Pancreas (tissue), 10 donors: Measurements from ENCODE around the gene SCN3B. TPM values are rescaled to one million over a fixed set of nuclear protein-coding genes. Genes with fewer than 3 reads are reported as not detected.

Experiments used
- ATAC-seq, 4 donors: fragments of 200-7000 bp; cut with Tn5 transposase; one replicate each; pipeline versions ENCODE4 v1.8.0 to v1.9.1; 2020; ENCODE audit warnings: mild to moderate bottlenecking in 4 of 4, moderate library complexity in 4 of 4
- DNase-seq, 6 donors: peaks; one replicate each; pipeline ENCODE4 v3.0.0-alpha.2; 2020
- FAIRE-seq: peaks from 2 replicates; lab custom pipeline; 2012; peaks lifted over from hg19 to GRCh38; lab: Jason Lieb, UNC
- H3K27ac ChIP-seq, 4 donors: fragments of 200-600 bp; sonication (generic); 1 replicate in 3 of 4; 2 replicates in 1 of 4; pipeline versions ENCODE4 v1.5.0 to v1.8.0; 2020
- H3K27me3 ChIP-seq, 4 donors: fragments of 200-600 bp; one replicate each; pipeline ENCODE4 v1.8.0; 2021
- H3K36me3 ChIP-seq, 3 donors: fragments of 200-600 bp; sonication (generic) in 1 of 3; one replicate each; pipeline versions ENCODE4 v1.5.0 to v1.8.0; 2020 to 2021
- H3K4me1 ChIP-seq, 3 donors: fragments of 200-600 bp; one replicate each; pipeline ENCODE4 v1.8.0; 2021
- H3K4me3 ChIP-seq, 4 donors: fragments of 200-600 bp; sonication (generic) in 2 of 4; one replicate each; pipeline versions ENCODE4 v1.5.0 to v1.8.0; 2020 to 2021
- H3K9me3 ChIP-seq, 4 donors: fragments of 200-600 bp; one replicate each; pipeline ENCODE4 v1.8.0; 2021
- WGBS, 2 donors: extraction: QIAGEN DNeasy Blood & Tissue Kit; methylation state at CpG; one replicate each; pipeline ENCODE4 v1.1.7; 2013; 5-methylcytosine and 5-hydroxymethylcytosine counted together
- intact Hi-C, 3 donors: fragments of 100-400 bp; cut with DNase I; formaldehyde crosslinking; loops; one replicate each; pipeline versions ENCODE4 v1.11.1 to v1.14.2; 2022
- polyA plus RNA-seq, 2 donors: library from polyadenylated mRNA; stranded (reverse); fragments of 200-250 nt; gene quantifications; one replicate each; pipeline ENCODE4 v1.2.3, GENCODE V29; 2013
- total RNA-seq, 6 donors: library from RNA; stranded (reverse); fragmentation: NEBNext Ultra II Directional in 4 of 6; extraction: Animal tissue kit (Norgen Biotek cat#: 25700) in 4 of 6; gene quantifications; one replicate each; pipeline versions ENCODE4 v1.2.1 to v1.2.4, GENCODE V29; 2021 to 2023
- TF ChIP-seq, protein P1 (sequence below), 4 donors: fragments of 200-600 bp; sonication (generic) in 3 of 4; IDR thresholded peaks; one replicate each; pipeline versions ENCODE4 v1.5.0 to v1.8.0; 2021; ENCODE audit warnings: antibody characterized with exemption in 4 of 4
- donor health status: healthy with polysubstance abuse.
- donor health status: DM: no; HTN: no; CAD: no; lungs with moderate emphysema.
- donor health status: DM: no; HTN: no; CAD: no.
- donor health status: control.
- donor health status: control.
- donor health status: Bipolar disorder and iron deficiency.
- donor health status: DM: yes; HTN: yes; CAD: no.
- donor health status: DM: no; HTN: no; CAD: no.
- donor health status: DM: no; HTN: no; CAD: no.
- donor health status: DM: yes; HTN: yes; CAD: no.

The SCN3B gene
- total and polyA plus RNA-seq, 8 donors = 0.44 to 4.5 (median 1.1) TPM

DNA sequence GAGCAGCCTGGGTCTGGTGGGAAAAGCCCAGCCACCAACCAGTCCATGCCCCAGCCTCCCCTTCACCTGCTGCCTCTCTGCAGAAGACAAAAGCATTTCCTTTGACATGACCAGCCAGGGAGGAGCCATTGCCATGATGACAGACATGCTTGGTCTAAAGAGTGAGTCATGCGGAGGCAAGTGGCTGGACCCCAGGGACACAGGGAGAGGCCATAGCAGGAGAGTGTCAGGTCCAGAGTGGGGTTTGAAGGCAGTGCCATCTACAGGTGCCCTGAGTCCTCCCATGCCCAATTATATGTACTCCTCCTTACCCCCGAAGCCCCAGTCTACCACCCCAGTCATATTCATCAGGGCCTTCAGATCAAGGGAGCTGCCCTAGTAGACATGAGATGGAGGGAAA, 67.4 kb downstream of the SCN3B start:
- FAIRE-seq = no peak
- H3K27me3 ChIP-seq = no peaks in the 10 kb centered on the region
- peak overlapping the region in 3 of 4 donors; percentile 4 to 42 (median 23) for H3K27ac ChIP-seq
- H3K9me3 ChIP-seq = no peaks in the 10 kb centered on the region
- H3K36me3 ChIP-seq = no peaks in the 10 kb centered on the region
- WGBS, 2 donors = 84 to 95% methylated on average over 2 of the region's 2 CpGs
- H3K4me1 ChIP-seq = peaks cover 0 to 3% (median 0%) of the 10 kb centered on the region in 3 donors
- H3K4me3 ChIP-seq = no peak overlapping the region
- no peak for ATAC-seq
- intact Hi-C loops = no loop called here
- no peak for DNase-seq
- TF ChIP-seq, protein P1, sequence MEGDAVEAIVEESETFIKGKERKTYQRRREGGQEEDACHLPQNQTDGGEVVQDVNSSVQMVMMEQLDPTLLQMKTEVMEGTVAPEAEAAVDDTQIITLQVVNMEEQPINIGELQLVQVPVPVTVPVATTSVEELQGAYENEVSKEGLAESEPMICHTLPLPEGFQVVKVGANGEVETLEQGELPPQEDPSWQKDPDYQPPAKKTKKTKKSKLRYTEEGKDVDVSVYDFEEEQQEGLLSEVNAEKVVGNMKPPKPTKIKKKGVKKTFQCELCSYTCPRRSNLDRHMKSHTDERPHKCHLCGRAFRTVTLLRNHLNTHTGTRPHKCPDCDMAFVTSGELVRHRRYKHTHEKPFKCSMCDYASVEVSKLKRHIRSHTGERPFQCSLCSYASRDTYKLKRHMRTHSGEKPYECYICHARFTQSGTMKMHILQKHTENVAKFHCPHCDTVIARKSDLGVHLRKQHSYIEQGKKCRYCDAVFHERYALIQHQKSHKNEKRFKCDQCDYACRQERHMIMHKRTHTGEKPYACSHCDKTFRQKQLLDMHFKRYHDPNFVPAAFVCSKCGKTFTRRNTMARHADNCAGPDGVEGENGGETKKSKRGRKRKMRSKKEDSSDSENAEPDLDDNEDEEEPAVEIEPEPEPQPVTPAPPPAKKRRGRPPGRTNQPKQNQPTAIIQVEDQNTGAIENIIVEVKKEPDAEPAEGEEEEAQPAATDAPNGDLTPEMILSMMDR (IDR thresholded peaks at IDR 0.05) = no peak

DNA sequence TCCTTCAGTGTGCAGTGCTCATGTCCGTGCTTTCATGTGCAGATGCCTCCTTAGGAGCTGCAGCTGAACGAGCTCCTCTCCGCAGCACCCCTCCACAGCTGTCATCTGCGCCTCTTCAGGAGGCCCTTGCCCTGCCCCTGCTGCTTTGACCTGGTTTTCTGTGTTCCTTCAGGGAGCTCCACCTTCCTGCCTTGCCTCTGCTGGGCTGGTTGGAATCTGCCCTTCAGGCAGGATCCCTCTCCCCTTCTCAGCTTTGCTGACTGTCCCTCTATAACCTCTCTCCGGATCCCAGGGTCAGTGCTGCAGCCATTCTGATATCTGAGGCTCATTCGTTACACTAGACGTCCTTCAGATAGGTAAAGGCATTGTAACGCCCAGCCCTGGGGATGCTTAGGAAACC, 67.9 kb downstream of the SCN3B start:
- intact Hi-C loops = no loop called here
- Histone ChIP-seq H3K4me3 (no peak overlapping the region), H3K27ac (no peak overlapping the region), H3K27me3 (no peaks in the 10 kb centered on the region), H3K4me1 (peaks cover 0 to 3% (median 0%) of the 10 kb centered on the region in 3 donors), H3K36me3 (no peaks in the 10 kb centered on the region), H3K9me3 (no peaks in the 10 kb centered on the region)
- 76 to 82% methylated on average over 8 of the region's 8 CpGs for WGBS, 2 donors
- TF ChIP-seq, protein P1 (IDR thresholded peaks at IDR 0.05) = no peak
- ATAC-seq = no peak
- DNase-seq = no peak
- FAIRE-seq = no peak

DNA sequence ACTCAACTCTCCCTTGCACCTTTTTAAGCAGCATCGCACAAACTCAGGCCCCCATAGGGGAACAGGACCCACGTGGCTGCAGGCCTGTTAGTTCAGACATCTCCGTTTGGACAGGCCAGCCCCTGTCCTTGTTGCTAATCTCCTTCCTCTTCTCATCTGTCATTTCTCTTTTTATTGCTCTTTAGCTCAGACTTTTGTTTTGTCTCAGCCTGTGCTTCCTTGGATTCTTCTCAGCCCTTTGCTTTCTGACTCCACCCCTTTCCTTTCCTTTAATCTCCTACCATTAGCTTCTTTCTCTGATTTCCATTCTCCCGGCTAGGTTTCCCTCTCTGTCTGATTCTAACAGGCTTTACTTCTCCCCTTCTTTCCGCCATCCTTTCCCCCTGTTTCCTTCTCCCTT, 68.7 kb downstream of the SCN3B start:
- H3K36me3 ChIP-seq = no peaks in the 10 kb centered on the region
- DNase-seq (no peak), FAIRE-seq (no peak), ATAC-seq (no peak)
- H3K27ac ChIP-seq = no peak overlapping the region
- WGBS, 2 donors = 69 to 82% methylated on average over 5 of the region's 5 CpGs
- no peak overlapping the region for H3K4me3 ChIP-seq
- no peaks in the 10 kb centered on the region for H3K9me3 ChIP-seq
- no peaks in the 10 kb centered on the region for H3K27me3 ChIP-seq
- TF ChIP-seq, protein P1 (IDR thresholded peaks at IDR 0.05) = no peak
- intact Hi-C loops = no loop called here
- peaks cover 0 to 5% (median 0%) of the 10 kb centered on the region in 3 donors for H3K4me1 ChIP-seq

DNA sequence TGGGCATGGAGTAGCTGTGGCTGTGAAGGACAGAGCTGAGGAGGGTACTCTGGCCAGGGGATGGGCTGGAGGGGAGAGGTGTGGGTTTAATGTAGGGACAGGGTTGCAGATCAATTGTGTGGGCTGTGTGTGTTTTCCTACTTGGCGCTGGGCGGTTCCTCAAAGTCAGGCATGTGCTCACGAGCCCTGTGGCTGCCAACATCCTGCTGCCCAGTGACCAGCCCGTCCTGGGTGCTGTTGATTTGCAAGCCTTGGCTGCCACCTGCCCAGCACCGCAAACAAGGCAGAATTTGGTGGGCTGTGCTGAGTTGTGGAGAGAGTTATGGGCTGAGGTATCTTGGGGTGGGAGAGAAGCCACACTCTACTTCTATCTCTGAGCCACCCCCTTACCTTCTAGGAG, 69.2 kb downstream of the SCN3B start:
- Histone ChIP-seq H3K9me3 (no peaks in the 10 kb centered on the region), H3K36me3 (no peaks in the 10 kb centered on the region), H3K4me3 (no peak overlapping the region), H3K4me1 (peaks cover 0 to 5% (median 0%) of the 10 kb centered on the region in 3 donors), H3K27ac (no peak overlapping the region), H3K27me3 (no peaks in the 10 kb centered on the region)
- intact Hi-C loops = no loop called here
- TF ChIP-seq, protein P1 (IDR thresholded peaks at IDR 0.05) = no peak
- ATAC-seq (peak in 2 of 4 donors; percentile 9 to 12), FAIRE-seq (no peak), DNase-seq (peak in 1 of 6 donors; percentile 24)
- 62 to 74% methylated on average over 5 of the region's 5 CpGs for whole genome bisulfite sequencing, 2 donors

DNA sequence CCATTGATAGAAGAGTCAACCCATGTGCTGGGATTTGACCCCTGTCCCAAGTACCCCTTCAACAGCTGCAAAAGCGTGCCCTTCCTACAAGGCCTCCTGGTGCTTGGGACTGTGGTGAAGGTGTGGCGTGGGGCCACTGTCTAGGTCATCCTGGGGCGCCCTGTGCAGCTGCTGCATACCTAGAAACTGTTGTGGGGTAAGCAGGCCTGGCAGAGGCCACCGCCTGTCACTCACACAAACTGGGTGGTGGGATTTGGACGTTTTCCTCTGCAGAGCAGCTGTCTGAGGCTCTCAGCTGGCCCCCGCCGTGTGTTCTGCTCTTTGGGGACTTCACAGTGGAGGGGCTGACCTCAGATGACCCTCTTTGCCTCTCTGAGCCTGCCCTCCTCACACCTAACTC, 69.7 kb downstream of the SCN3B start:
- Histone ChIP-seq H3K4me3 (no peak overlapping the region), H3K27me3 (no peaks in the 10 kb centered on the region), H3K4me1 (peaks cover 0 to 5% (median 0%) of the 10 kb centered on the region in 3 donors), H3K9me3 (no peaks in the 10 kb centered on the region), H3K27ac (no peak overlapping the region), H3K36me3 (no peaks in the 10 kb centered on the region)
- 80 to 84% methylated on average over 7 of the region's 7 CpGs for WGBS, 2 donors
- ATAC-seq = no peak
- DNase-seq = no peak
- FAIRE-seq = no peak
- TF ChIP-seq, protein P1 (IDR thresholded peaks at IDR 0.05) = no peak
- intact Hi-C loops = no loop called here
